GM18508 (cell line): ENCODE results near the gene OR2C1.

ENCODE experiments used
- ATAC-seq: cut with Tn5 transposase; IDR thresholded peaks from one replicate; pipeline ENCODE4 v1.9.1; 2021; ENCODE audit warnings: moderate number of reproducible peaks; ENCODE audit not compliant: insufficient read depth, unreplicated experiment

OR2C1 gene

GRCh38 chr16:3355589-3355988 lies at the start of gene OR2C1:
OR2C1 (plus strand) TSS chr16:3355889; CDS start chr16:3355941, 52 bp downstream.
- no peak for ATAC-seq

GRCh38 chr16:3306078-3306477 lies 49.6 kb upstream of the OR2C1 start:
- no peak for ATAC-seq

GRCh38 chr16:3311496-3311895 lies 44.2 kb upstream of the OR2C1 start:
- no peak for ATAC-seq

- no peak for ATAC-seq
Observed at GRCh38 chr16:3317315-3317999, 38.2 kb upstream of the OR2C1 start.

GRCh38 chr16:3321816-3322215 lies 33.9 kb upstream of the OR2C1 start:
- ATAC-seq: no peak

- no peak for ATAC-seq
Observed at GRCh38 chr16:3327514-3327913, 28.2 kb upstream of the OR2C1 start.

- ATAC-seq: no peak
Observed at GRCh38 chr16:3328104-3328503, 27.6 kb upstream of the OR2C1 start.

- no peak for ATAC-seq
Observed at GRCh38 chr16:3328643-3329042, 27.0 kb upstream of the OR2C1 start.

- no peak for ATAC-seq
Observed at GRCh38 chr16:3346041-3346440, 9.6 kb upstream of the OR2C1 start.

- no peak for ATAC-seq
Observed at GRCh38 chr16:3347586-3347985, 8.1 kb upstream of the OR2C1 start.

- no peak for ATAC-seq
Observed at GRCh38 chr16:3348547-3349167, 7.0 kb upstream of the OR2C1 start.

GRCh38 chr16:3349175-3349574 lies 6.5 kb upstream of the OR2C1 start:
- ATAC-seq: no peak

GRCh38 chr16:3356118-3356517 lies 429 bp downstream of the OR2C1 start:
- no peak for ATAC-seq

GRCh38 chr16:3358871-3359270 lies 3.2 kb downstream of the OR2C1 start:
- ATAC-seq: no peak

- no peak for ATAC-seq
Observed at GRCh38 chr16:3362931-3363330, 7.2 kb downstream of the OR2C1 start.

- no peak for ATAC-seq
Observed at GRCh38 chr16:3363793-3364192, 8.1 kb downstream of the OR2C1 start.

GRCh38 chr16:3364774-3365427 lies 9.2 kb downstream of the OR2C1 start:
- no peak for ATAC-seq

GRCh38 chr16:3369073-3369472 lies 13.4 kb downstream of the OR2C1 start:
- no peak for ATAC-seq

GRCh38 chr16:3375680-3376079 lies 20.0 kb downstream of the OR2C1 start:
- no peak for ATAC-seq

GRCh38 chr16:3377917-3378316 lies 22.2 kb downstream of the OR2C1 start:
- ATAC-seq: no peak

- no peak for ATAC-seq
Observed at GRCh38 chr16:3383045-3383448, 27.4 kb downstream of the OR2C1 start.

- ATAC-seq: no peak
Observed at GRCh38 chr16:3388325-3388724, 32.6 kb downstream of the OR2C1 start.
